ENCODE measurements around the gene NIT2. TPM values are rescaled to one million over a fixed set of nuclear protein-coding genes. Genes with fewer than 3 reads are reported as not detected.
"Not testable (repeated sequence)": the region's sequence is repeated elsewhere in the genome, so short reads cannot be mapped to it uniquely, and the experiment has no call there.

Gene NIT2, protein sequence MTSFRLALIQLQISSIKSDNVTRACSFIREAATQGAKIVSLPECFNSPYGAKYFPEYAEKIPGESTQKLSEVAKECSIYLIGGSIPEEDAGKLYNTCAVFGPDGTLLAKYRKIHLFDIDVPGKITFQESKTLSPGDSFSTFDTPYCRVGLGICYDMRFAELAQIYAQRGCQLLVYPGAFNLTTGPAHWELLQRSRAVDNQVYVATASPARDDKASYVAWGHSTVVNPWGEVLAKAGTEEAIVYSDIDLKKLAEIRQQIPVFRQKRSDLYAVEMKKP
- total RNA-seq: 42.5 and 45.5 TPM in 2 replicates

DNA sequence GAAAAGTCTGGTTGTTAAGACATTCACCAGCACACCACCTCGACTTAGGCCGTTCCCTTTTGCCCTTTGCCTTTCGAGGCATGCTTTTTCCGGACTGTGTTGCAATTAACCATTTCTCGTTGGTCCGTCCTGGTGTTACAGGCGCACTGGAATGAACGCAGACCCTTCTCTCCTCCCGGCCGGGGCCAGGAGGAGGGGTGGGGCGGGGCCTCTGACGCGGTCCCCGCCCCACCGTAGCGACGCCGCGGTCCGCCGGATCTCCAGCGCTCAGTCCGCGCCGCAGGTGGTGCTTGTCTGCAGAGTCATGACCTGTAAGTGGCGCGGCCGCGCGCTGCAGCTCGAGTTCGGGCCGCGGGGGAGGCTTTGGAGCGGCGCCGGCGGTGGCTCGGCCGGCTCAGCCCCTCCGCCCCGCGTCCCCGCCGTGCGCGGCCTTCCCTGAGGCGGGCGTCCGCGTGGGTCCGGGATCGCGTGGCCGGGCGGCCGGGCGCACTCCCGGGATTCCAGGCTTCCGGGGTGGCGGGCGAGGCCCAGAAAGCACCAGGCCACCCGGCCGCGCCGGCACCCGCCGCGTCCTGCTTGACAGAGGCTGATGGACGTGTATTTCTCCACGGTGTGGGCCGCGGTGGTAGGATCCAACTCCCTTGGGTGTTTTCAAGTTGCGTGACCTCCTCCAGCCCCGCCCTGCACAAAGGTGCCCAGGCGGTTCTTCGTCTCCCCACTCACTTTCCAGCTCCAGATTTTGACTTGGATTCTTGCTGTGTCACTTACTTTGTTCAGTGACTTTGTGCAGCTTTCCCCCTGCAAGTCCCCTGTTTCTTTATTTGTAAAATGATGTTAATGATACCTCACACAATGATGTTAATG is at the start of gene NIT2:
TSS of gene NIT2 (plus strand) at position 270 of the 864 bp plus-strand sequence. CDS start at position 305, 35 bp downstream.
- intact Hi-C loops (cut with micrococcal nuclease): loop anchor here (1.0 to 10.0 kb wide), 9 partner anchors 18 to 1440 kb away; partner anchors contain the start of genes CMSS1, LNP1, NXPE3 and TBC1D23

DNA sequence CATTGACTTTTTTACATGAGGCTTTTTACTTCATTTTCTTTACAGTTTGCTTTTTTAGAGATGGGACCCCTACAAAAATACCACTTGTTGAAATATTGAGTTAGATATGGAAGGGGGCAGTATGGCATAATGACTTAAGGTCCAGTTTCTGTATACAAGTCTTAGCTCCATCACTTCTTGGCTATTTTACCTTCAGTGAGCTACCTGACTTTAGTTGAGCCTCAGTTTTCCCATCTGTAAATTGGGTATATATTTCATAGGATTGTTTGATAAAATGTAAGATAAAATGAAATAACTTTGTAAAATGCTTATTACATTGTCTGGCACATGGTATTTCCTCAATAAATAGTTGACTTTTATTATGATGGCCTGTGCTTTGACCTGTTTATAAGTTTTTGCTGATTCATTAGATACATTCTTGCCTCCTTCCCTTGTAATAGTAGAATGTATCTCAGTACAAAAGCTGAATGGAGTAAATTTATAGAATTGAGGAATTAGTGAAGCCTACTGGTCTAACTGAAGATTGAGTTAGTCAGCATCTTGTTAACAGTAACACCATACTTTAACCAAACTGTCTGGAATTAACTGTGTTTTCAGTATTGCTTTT is 46.2 kb upstream of the NIT2 start:
- intact Hi-C loops (cut with micrococcal nuclease): no loop called here

DNA sequence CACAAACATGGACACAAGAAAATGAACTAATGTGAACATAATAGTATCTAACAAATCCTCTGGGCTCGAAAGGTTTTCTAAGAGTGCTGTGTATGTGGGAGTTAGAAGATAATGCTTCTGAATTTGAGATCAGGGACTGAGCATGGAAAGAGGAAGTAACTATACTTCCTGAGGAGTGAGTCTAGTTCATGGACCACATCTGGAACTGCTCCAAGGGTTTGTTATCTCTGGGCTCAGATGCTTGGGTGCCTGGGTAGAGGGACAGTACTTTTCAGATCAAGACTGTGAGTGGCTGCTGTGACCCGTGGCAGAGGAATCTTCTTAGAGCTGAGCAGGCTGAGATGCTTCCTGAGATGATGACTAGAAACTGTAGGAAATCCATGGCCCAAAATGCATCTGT is 45.2 kb upstream of the NIT2 start:
- intact Hi-C loops (cut with micrococcal nuclease): no loop called here

DNA sequence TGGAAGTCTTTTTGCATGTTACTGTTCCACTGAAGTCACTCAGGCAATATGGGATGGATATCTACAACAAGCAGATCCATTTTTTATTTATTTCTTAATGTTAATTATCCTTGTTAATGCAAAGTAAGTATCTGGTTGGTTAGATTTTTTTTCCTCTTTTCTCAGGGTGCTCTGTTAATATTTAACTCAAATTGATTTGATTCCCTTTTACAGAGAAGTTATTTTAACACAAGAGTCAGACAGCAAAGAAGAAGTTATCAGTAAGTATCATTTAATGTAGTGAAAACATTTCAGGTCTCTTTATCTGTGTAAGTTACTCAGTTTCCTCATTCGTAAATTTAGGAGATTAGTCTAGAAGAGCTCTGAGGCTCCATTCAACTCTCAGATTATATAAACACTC is 39.5 kb upstream of the NIT2 start:
- intact Hi-C loops (cut with micrococcal nuclease): no loop called here

DNA sequence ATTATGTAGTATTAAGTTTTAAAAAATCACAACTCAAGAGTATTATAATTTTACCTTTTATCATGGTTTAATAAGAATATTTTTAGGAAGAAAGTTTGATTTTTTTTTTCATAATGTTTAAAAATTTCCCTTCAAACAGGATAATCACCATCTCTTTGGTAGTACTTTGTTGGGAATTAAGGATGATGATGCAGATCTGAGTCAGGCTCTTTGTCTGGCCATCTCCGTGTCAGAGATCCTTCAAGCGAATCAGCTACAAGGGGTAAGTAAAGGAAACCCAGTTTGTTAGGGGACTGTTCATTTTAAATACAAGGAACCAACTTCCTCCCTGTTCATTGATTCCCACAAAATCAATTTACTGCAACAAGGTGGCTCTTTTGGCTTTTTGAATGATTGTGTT is 36.8 kb upstream of the NIT2 start:
- intact Hi-C loops (cut with micrococcal nuclease): no loop called here

DNA sequence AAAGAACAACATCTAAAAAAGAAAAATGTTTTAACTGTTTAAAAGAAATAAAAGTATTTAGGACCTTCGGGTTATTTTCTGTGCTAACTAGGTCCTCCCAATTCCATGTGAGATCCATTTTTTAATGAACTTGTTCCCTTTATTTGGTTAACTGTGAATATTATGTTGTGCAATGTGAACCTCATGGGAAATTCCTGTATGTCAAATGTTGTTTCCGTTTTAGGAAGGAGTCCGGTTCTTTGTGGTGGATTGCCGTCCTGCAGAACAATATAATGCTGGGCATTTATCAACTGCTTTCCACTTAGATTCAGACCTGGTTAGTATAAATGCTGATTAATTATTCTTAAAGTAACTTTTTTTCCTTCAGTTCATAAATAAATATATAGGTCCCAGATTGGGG is 35.5 kb upstream of the NIT2 start:
- intact Hi-C loops (cut with micrococcal nuclease): no loop called here

DNA sequence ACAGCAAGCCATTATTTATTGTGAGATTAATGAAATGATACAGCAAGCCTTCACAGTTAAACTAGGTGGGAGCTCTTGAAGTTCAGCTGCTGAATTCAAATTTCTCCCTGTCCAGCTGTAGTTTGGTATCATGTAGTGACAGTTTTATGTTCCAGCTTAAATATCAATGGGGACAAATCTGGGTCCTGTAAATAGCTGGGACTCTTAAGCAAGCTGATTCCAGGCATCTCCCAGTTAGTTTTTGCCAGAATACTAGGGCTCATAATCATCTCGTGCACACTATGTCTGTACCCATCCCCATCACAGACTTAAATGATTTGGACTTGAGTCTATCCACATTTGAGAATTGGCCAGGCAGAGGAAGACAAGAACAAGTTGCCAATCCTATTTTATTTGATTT is 27.9 kb upstream of the NIT2 start:
- intact Hi-C loops (cut with micrococcal nuclease): no loop called here

DNA sequence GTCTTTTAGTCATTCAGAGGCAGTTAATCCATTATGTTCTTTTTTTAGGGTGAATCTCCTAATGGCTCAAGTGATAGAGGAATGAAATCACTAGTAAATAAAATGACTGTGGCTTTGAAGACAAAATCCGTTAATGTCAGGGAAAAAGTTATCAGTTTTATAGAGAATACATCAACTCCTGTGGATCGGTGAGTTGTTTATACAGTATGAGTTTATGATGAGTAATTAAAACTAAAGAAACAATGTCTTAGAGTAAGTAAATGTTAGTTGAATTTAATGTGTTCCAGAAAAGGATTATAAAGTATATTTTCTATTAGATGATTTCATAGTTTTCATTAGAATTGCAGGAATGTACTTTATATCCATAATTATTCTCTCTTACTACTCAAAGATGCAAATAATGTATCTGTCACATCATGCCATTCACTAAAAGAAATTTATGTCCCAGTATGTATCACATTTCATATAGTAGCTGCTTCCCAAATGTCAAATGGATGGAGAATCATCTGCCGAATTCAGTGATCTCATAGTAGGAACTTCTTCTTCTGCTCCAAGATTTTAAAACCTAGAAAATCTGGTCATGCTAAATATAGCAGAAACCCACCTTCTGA is 24.1 kb upstream of the NIT2 start:
- intact Hi-C loops (cut with micrococcal nuclease): no loop called here

DNA sequence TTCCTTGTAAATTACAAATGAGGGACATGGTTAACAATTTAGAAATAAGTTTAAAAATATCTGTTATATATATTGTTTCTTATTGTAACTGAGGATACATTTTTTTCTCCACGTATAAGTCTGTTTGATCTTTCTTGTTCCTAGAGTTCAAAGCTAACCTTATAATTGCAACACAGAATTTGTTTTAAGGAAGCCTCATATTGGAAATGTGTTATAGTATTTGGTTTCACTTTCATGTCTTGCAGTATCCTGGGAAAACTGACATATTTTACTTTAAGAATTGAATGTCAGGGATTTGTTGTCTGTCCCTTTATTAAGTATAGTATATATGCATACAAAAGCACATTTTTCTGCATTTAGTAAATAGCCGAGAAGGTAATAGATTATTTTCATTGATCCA is 23.5 kb upstream of the NIT2 start:
- intact Hi-C loops (cut with micrococcal nuclease): no loop called here

DNA sequence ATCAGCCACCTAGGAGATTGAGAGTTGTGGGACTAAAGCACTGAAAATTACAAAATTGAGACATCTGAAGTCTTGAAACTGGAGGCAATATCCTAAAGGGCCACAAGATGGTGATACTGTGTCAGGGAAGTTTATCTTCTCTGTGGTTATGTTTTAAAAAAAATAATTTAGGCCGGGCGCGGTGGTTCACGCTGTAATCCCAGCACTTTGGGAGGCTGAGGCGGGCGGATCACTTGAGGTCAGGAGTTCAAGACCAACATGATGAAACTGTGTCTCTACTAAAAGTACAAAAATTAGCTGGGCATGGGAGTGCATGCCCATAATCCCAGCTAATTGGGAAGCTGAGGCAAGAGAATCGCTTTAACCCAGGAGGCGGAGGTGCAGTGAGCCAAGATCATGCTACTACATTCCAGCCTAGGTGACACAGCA is 17.9 kb upstream of the NIT2 start:
- intact Hi-C loops (cut with micrococcal nuclease): loop anchor here (1.0 to 5.0 kb wide), 12 partner anchors 18 to 1064 kb away; partner anchors contain the start of genes LNP1, NIT2, TBC1D23 and TOMM70

DNA sequence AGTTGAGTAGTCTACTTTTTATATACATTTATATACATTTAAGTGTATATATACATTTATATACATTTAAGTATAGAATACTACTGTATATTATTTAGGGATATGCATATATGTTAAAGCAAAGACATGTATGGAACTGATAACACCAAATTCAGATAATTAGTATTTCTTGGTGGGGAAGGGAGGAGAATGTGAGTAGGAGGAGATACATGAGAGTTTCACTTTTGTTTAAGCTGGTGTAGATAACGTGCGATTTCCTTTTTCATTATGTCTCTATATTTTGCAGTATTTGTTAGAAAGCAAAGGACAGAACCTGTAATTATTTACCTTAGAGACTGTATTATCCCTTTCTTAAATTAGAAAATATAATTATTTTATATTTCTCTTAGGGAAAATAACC is 16.6 kb upstream of the NIT2 start:
- intact Hi-C loops (cut with micrococcal nuclease): loop anchor here (2.0 to 5.0 kb wide), 4 partner anchors 334 to 1063 kb away; no protein-coding TSS in a partner anchor

DNA sequence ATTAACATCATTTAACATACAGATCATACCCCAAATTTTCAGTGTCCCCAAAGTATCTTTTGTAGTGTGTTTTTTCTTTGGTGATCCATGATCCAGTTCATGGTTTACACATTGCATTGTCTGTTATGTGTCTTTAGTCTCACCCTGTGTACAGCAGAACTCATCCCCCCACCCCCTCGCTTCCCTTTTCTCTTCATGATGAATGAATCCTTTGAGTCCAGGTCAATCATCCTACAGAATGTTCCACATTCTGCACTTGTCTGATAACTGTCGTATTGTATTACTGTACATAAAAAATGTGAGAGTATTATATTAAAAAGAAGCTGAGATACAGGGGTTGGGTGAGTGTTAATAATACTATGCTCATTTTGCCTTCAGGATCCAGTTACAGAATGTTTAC is 14.6 kb upstream of the NIT2 start:
- intact Hi-C loops (cut with micrococcal nuclease): loop anchor here (5.0 kb wide), 2 partner anchors 332 to 417 kb away; no protein-coding TSS in a partner anchor

DNA sequence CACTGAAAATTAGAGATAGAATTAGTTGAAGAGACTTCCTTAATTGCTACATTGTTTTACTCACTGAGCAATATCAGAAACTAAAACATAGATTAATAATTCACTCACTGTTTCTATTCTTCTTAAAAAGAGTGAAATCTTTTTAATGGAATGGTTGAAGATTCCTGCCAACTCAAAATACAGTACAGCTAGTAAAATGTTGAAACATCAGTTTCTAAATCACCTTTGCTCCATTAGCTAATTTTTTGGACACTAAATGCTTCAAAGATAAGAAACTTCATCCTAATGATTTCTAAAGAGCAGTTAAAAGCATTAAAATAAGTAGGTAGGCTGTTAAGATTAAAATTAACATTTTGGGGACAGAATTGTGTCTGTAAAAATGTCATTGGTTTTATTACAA is 10.5 kb upstream of the NIT2 start:
- intact Hi-C loops (cut with micrococcal nuclease): no loop called here

DNA sequence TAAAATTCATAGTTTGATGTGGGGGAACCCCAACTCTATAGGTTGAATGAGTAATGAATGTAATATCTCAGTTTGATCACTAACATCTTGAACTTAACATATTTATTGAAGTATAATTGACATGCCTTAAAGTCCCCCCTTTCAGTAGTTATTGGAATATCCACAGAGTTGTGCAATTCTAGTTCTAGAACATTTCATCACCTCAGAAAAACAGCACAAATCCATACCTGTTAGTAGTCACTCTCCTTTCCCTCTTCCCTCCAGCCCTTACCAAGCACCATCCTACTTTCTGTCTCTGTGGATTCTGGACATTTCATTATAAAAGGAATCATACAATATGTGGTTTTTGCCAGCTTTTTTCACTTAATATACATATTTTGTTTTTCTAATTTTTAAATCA is 8.7 kb upstream of the NIT2 start:
- intact Hi-C loops (cut with micrococcal nuclease): no loop called here

DNA sequence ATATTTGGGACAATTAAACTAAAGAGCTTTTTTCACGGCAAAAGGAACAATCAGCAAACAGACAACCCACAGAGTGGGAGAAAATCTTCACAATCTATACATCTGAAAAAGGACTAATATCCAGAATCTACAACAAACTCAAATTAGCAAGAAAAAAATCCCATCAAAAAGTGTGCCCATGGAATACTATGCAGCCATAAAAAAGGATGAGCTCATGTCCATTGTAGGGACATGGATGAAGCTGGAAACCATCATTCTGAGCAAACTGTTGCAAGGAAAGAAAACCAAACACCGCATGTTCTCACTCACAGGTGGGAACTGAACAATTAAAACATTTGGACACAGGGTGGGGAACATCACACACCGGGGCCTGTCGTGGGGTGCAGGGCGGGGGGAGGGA is 7.2 kb upstream of the NIT2 start:
- intact Hi-C loops (cut with micrococcal nuclease): not testable (repeated sequence)

DNA sequence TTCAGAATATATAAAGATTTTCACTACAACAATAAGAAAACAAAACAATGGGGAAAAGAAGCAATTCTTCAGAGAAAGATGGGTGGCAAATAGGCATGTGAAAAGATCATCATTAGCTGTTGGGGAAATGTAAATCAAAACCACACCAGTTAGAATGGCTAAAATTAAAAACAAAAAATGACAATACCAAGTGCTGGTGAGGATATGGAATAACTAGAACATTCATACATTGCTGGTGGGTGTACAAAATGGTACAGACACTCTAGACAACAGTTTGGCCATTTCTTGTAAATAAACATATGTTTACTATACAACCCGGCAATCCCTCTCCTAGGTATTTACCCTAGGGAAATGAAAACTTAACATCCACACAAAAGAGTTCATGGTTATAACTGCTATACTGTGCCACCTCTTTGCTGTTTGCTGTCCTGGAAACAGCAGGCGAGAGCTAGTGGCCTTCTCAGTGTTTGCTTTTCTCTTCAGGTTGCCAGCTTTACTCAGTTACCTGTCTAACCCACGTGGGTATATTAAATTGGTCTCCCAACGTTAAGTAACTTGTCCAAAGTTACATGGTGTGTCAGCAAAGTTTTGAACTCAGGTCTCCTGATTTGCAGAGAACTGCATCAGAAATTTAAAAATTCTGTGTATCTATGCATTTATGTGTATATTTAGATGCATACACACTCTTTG is 4.6 kb upstream of the NIT2 start:
- intact Hi-C loops (cut with micrococcal nuclease): loop anchor here (5.0 to 10.0 kb wide), 3 partner anchors 162 to 1445 kb away; partner anchors contain the start of genes NXPE3, TMEM45A and ZBTB11

DNA sequence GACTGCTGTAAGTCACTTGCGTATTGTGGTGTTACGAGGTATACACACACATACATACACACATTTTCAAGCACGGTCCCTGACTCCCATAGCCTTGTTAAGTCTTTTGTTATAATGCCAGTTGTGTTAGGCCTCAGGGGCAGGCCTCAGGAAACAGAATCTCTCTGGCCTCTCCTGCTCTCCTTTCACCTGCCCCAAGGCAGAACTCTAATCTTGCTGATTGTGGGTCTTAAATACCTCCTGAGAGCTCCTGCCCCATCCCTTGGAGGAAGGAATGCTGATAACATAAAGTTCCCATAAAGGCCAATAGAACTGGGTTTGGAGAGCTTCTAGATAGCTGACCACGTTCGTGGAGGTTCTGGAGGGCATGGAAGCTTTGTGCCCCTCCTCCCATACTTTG is 3.9 kb upstream of the NIT2 start:
- intact Hi-C loops (cut with micrococcal nuclease): loop anchor here (5.0 to 10.0 kb wide), 3 partner anchors 162 to 1444 kb away; partner anchors contain the start of genes NXPE3, TMEM45A and ZBTB11

DNA sequence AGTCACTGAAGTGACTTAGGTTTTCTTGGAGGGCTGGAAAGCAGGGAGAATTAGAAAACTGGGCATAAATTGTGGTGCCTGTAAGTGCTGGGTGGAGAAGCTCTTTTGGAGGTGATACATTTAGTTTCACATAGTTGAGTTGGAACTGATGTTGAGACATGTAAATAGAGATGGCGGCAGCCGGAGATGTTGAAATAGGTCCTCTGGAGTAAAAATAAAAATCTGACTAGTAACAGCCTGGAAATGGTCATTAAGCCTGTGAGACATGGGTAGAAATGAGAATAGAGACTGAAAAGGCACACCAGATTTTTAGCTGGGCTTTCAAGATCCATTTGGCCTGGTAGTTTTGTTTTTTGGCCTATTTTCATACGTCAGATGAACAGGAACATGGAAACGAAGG is 2.9 kb upstream of the NIT2 start:
- intact Hi-C loops (cut with micrococcal nuclease): loop anchor here (5.0 to 10.0 kb wide), 3 partner anchors 161 to 1443 kb away; partner anchors contain the start of genes NXPE3, TMEM45A and ZBTB11

DNA sequence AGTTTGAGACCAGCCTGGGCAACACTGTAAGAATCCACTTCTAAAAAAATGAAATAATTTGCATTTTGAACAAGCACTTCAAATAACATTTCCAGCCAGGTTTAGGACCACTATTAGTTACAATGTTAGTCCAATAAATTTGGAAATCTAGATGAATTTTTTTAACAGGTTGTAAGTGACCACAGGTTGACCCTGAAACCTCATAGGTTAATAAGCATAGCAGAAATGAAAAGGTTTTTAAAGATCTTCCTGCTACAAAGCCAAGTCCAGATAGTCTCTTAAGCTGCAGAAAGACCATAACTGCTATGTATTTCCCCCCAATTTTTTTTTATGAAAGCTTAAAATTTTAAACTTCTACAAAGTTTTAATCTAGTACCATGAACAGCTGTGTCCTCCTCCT is 1.5 kb upstream of the NIT2 start:
- intact Hi-C loops (cut with micrococcal nuclease): loop anchor here (5.0 to 10.0 kb wide), 3 partner anchors 159 to 1442 kb away; partner anchors contain the start of genes NXPE3, TMEM45A and ZBTB11

DNA sequence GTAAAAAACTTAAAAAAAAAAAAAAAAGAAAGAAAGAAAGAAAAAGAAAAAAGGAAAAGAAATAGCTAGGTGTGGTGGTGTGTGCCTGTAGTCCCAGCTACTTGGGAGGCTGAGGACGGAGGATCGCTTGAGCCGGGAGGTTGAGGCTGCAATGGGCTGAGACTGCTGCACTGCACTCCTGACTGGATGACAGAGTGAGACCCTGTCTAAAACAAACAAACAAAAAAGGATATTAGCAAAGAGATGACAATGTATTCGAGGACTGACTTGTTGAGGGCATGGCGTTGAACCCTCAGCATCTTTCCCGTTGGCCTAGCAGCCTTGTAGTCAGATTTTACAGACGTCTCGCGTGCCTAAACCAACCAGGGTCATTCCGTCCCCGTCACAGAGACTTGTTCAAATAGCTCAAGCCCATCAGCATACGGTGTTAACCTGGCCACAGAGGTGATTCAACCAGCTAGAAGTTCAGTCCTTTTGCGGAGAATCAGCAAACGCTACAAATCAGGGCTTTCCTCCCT is 528 bp upstream of the NIT2 start:
- intact Hi-C loops (cut with micrococcal nuclease): loop anchor here (1.0 to 10.0 kb wide), 8 partner anchors 18 to 1441 kb away; partner anchors contain the start of genes CMSS1, NXPE3, TBC1D23 and TMEM45A

All from T-helper 1 cell treated with Interleukin-12 subunit alpha and Interleukin-12 subunit beta and Interleukin-4 antibody, amounts not matched to agents 30 ng/mL and 1 ng/mL, for 36 hours (primary cell).